GM23338 (cell line): ENCODE results near the gene RBM19. TPM values are rescaled to one million over a fixed set of nuclear protein-coding genes. Genes with fewer than 3 reads are reported as not detected.

ENCODE experiments used
- ATAC-seq: fragments of 200-7000 bp; cut with Tn5 transposase; 3 replicates; pipeline ENCODE4 v1.9.1; 2020
- DNase-seq: peaks from one replicate; pipeline ENCODE4 v3.0.0-alpha.2; 2015; ENCODE audit warnings: low spot score
- H2AFZ ChIP-seq: fragments of 200-600 bp; sonication (generic); 2 replicates; pipeline ENCODE4 v1.8.0; 2016; ENCODE audit warnings: antibody characterized with exemption, mild to moderate bottlenecking, moderate library complexity
- H3F3A ChIP-seq: fragments of 200-600 bp; sonication (generic); replicated peaks from 2 replicates; pipeline ENCODE4 v1.8.0; 2017; ENCODE audit warnings: antibody characterized with exemption, mixed run types, low read depth
- H3K27ac ChIP-seq: fragments of 200-600 bp; sonication (generic); 2 replicates; pipeline ENCODE4 v1.6.1; 2016; ENCODE audit warnings: low read depth
- H3K27me3 ChIP-seq: fragments of 200-600 bp; sonication (generic); 2 replicates; pipeline ENCODE4 v1.8.0; 2016; ENCODE audit warnings: mild to moderate bottlenecking, mixed run types, moderate library complexity; ENCODE audit not compliant: insufficient read depth
- H3K36me3 ChIP-seq: fragments of 200-600 bp; sonication (generic); 2 replicates; pipeline ENCODE4 v1.8.0; 2016; ENCODE audit warnings: mild to moderate bottlenecking; ENCODE audit not compliant: insufficient read depth
- H3K4me1 ChIP-seq: fragments of 200-600 bp; sonication (generic); 2 replicates; pipeline ENCODE4 v1.8.0; 2016; ENCODE audit warnings: mild to moderate bottlenecking, moderate library complexity; ENCODE audit not compliant: insufficient read depth
- H3K4me2 ChIP-seq: fragments of 200-600 bp; sonication (generic); 2 replicates; pipeline ENCODE4 v1.7.1; 2017; ENCODE audit warnings: mixed run types
- H3K4me3 ChIP-seq: fragments of 200-600 bp; sonication (generic); 2 replicates; pipeline ENCODE4 v1.6.1; 2016; ENCODE audit warnings: mixed run types
- H3K79me2 ChIP-seq: fragments of 200-600 bp; sonication (generic); replicated peaks from 2 replicates; pipeline ENCODE4 v1.8.0; 2017; ENCODE audit warnings: mild to moderate bottlenecking; ENCODE audit not compliant: insufficient read depth
- H3K9me2 ChIP-seq: fragments of 200-600 bp; sonication (generic); 2 replicates; pipeline ENCODE4 v1.8.0; 2017; ENCODE audit not compliant: insufficient read depth
- H4K20me1 ChIP-seq: fragments of 200-600 bp; sonication (generic); replicated peaks from 2 replicates; pipeline ENCODE4 v1.8.0; 2017; ENCODE audit warnings: mild to moderate bottlenecking; ENCODE audit not compliant: insufficient read depth
- H3K27ac Mint-ChIP-seq: 2 replicates; pipeline ENCODE4 v1.8.0; 2020; ENCODE audit warnings: inconsistent platforms, mild to moderate bottlenecking, moderate library complexity, mixed read lengths
- H3K27me3 Mint-ChIP-seq: 3 replicates; pipeline ENCODE4 v1.8.0; 2022; ENCODE audit warnings: low read depth, mild to moderate bottlenecking, moderate library complexity, mixed read lengths, inconsistent platforms; ENCODE audit not compliant: insufficient read depth, poor library complexity
- H3K36me3 Mint-ChIP-seq: 3 replicates; pipeline ENCODE4 v1.8.0; 2021; ENCODE audit warnings: low read depth, mild to moderate bottlenecking, inconsistent platforms, moderate library complexity, mixed read lengths
- H3K4me1 Mint-ChIP-seq: 3 replicates; pipeline ENCODE4 v1.8.0; 2020; ENCODE audit warnings: mild to moderate bottlenecking, inconsistent platforms, mixed read lengths
- H3K4me3 Mint-ChIP-seq: 3 replicates; pipeline ENCODE4 v1.8.0; 2021; ENCODE audit warnings: moderate library complexity, mild to moderate bottlenecking, inconsistent platforms, mixed read lengths
- H3K9me3 Mint-ChIP-seq: 3 replicates; pipeline ENCODE4 v1.8.0; 2020; ENCODE audit warnings: moderate library complexity, mild to moderate bottlenecking, inconsistent platforms, mixed read lengths
- CREB1 ChIP-seq: fragments of 250-450 bp; sonication (Bioruptor Pico); IDR thresholded peaks from 2 replicates; pipeline ENCODE4 v1.5.0; 2020; ENCODE audit warnings: low read depth, mild to moderate bottlenecking, moderate library complexity
- CTCF ChIP-seq, 2 experiments: fragments of 200-600 bp in 1 of 2; sonication (generic) in 1 of 2; conservative IDR thresholded peaks; 2 replicates each; pipeline versions ENCODE4 v1.5.1 to v1.6.1; 2016 to 2017; ENCODE audit warnings: antibody characterized with exemption in 2 of 2, low read depth in 2 of 2, mild to moderate bottlenecking in 2 of 2, moderate library complexity in 1 of 2
- ETS1 ChIP-seq: IDR thresholded peaks from 2 replicates; pipeline ENCODE4 v1.6.1; 2016; ENCODE audit warnings: antibody characterized with exemption
- NANOG ChIP-seq: IDR thresholded peaks from 2 replicates; pipeline ENCODE4 v1.6.1; 2016; ENCODE audit warnings: antibody characterized with exemption, borderline replicate concordance
- POLR2AphosphoS5 ChIP-seq: IDR thresholded peaks from 2 replicates; pipeline ENCODE4 v1.6.1; 2016; ENCODE audit warnings: antibody characterized with exemption, low read depth
- REST ChIP-seq: IDR thresholded peaks from one replicate; pipeline ENCODE4 v1.6.1; 2018; ENCODE audit warnings: antibody characterized with exemption; ENCODE audit not compliant: unreplicated experiment
- STAT1 ChIP-seq: IDR thresholded peaks from one replicate; pipeline ENCODE4 v1.6.1; 2016; ENCODE audit warnings: antibody characterized with exemption; ENCODE audit not compliant: unreplicated experiment
- ZNF331 ChIP-seq: fragments of 250-450 bp; sonication (Bioruptor Pico); IDR thresholded peaks from 2 replicates; pipeline ENCODE4 v1.5.0; 2020; ENCODE audit warnings: low read depth, mild to moderate bottlenecking, moderate library complexity
- polyA plus RNA-seq: library from polyadenylated mRNA; unstranded; fragments of >200 nt; fragmentation: Nextera tagmentation; extraction: Ambion mirVana; gene quantifications from 2 replicates; pipeline ENCODE4 v1.2.1, GENCODE V29; 2016
- total RNA-seq: library from RNA; depleted of rRNA; stranded (reverse); fragments of >200 nt; shearing (Covaris generic); gene quantifications from 2 replicates; pipeline ENCODE4 v1.2.3, GENCODE V29; 2014

RBM19 gene
- total and polyA plus RNA-seq, 2 experiments from 2014 or later, result 43.4 to 56.7 TPM

- Mint-ChIP-seq H3K4me3 (no peak overlapping the region), H3K4me1 (no peaks in the 10 kb centered on the region; the same call in 2 of the 3 replicates), H3K9me3 (peaks cover 3% of the 10 kb centered on the region; the same call in 2 of the 3 replicates), H3K36me3 (no peaks in the 10 kb centered on the region), H3K27ac (no peak overlapping the region), H3K27me3 (peaks cover 12% of the 10 kb centered on the region)
- DNase-seq (no peak), ATAC-seq (no peak)
- Histone ChIP-seq H3F3A (no peaks in the 10 kb centered on the region), H3K4me2 (no peak overlapping the region), H3K4me3 (no peak overlapping the region), H2AFZ (no peak overlapping the region), H3K4me1 (no peaks in the 10 kb centered on the region), H4K20me1 (no peaks in the 10 kb centered on the region), H3K9me2 (no peaks in the 10 kb centered on the region), H3K79me2 (no peaks in the 10 kb centered on the region), H3K36me3 (no peaks in the 10 kb centered on the region), H3K27me3 (no peaks in the 10 kb centered on the region), H3K27ac (no peak overlapping the region)
- no peak for TF ChIP-seq POLR2AphosphoS5
- TF ChIP-seq NANOG, result no peak
- TF ChIP-seq ETS1, result no peak
Observed at GRCh38 chr12:113776536-113776935, 189.6 kb downstream of the RBM19 start.

GRCh38 chr12:113774526-113774925, 191.6 kb downstream of the RBM19 start:
- H3K9me3 Mint-ChIP-seq, result no peaks in the 10 kb centered on the region
- H3K4me1 ChIP-seq, result no peaks in the 10 kb centered on the region

More at GRCh38 chr12:113774526-113774925, 191.6 kb downstream of the RBM19 start:
- no peak for DNase-seq
- H3K36me3 Mint-ChIP-seq, result no peaks in the 10 kb centered on the region
- peaks cover 8% of the 10 kb centered on the region for H3K27me3 Mint-ChIP-seq
- H3K79me2 ChIP-seq, result no peaks in the 10 kb centered on the region
- no peak overlapping the region for H3K4me2 ChIP-seq
- no peak for TF ChIP-seq STAT1
- no peak for TF ChIP-seq ZNF331
- no peak for TF ChIP-seq CREB1 (CRISPR knock-in tag)
- TF ChIP-seq REST, result no peak
- no peak for TF ChIP-seq CTCF (conservative IDR thresholded peaks at IDR 0.05; ENCODE audit: low read depth in 2 of 2)
- no peak overlapping the region for H3K4me3 Mint-ChIP-seq
- H3K4me1 Mint-ChIP-seq, result no peaks in the 10 kb centered on the region; the same call in 2 of the 3 replicates
- no peak overlapping the region for H3K4me3 ChIP-seq
- no peak overlapping the region for H2AFZ ChIP-seq
- H3K27ac ChIP-seq, result no peak overlapping the region
- H3K27me3 ChIP-seq, result no peaks in the 10 kb centered on the region
- no peaks in the 10 kb centered on the region for H3F3A ChIP-seq
- H3K9me2 ChIP-seq, result no peaks in the 10 kb centered on the region
- no peaks in the 10 kb centered on the region for H3K36me3 ChIP-seq
- no peak for ATAC-seq
- no peaks in the 10 kb centered on the region for H4K20me1 ChIP-seq
- H3K27ac Mint-ChIP-seq, result no peak overlapping the region
